ENCODE results near the gene MTHFSD. TPM values are rescaled to one million over a fixed set of nuclear protein-coding genes. Genes with fewer than 3 reads are reported as not detected.

The MTHFSD gene
- total RNA-seq, 1 experiment from 2014 or later, result 4.7 TPM

GRCh38 chr16:86545954-86546637 is 8.9 kb downstream of the MTHFSD start:
- no peak overlapping the region for H2BK15ac ChIP-seq (ENCODE audit: low read depth, low read length)
- H3K27me3 ChIP-seq (ENCODE audit: insufficient read depth, low read length), result no peaks in the 10 kb centered on the region
- no peaks in the 10 kb centered on the region for H3K9me3 ChIP-seq (ENCODE audit: control insufficient read depth, low read depth, low read length)
- no peak overlapping the region for H3K9ac ChIP-seq (ENCODE audit: extremely low read depth, insufficient read length, low read length)
- H3K27ac ChIP-seq (ENCODE audit: insufficient read length, low read depth, low read length), result no peak overlapping the region
- H4K8ac ChIP-seq (replicated peaks; ENCODE audit: insufficient read length, low read depth, low read length), result no peak overlapping the region
- no peak overlapping the region for H3K4ac ChIP-seq (ENCODE audit: low read depth, low read length)
- no peak overlapping the region for H2BK12ac ChIP-seq (ENCODE audit: insufficient read length, low read depth, low read length)
- H4K91ac ChIP-seq (ENCODE audit: insufficient read length, low read depth, low read length), result no peak overlapping the region
- H3K4me3 Mint-ChIP-seq, result no peak overlapping the region
- H2AK5ac ChIP-seq (ENCODE audit: insufficient read length, low read length), result no peak overlapping the region
- H3K23ac ChIP-seq (ENCODE audit: insufficient read length, low read depth, low read length), result no peak overlapping the region
- no peaks in the 10 kb centered on the region for H4K20me1 ChIP-seq (ENCODE audit: control insufficient read depth, insufficient read depth, insufficient read length)
- no peak overlapping the region for H2BK120ac ChIP-seq (ENCODE audit: low read depth, low read length, poor library complexity, severe bottlenecking)
- no peaks in the 10 kb centered on the region for H3K79me1 ChIP-seq (ENCODE audit: insufficient read depth, low read depth, low read length, poor library complexity, severe bottlenecking)
- H3K79me2 ChIP-seq (ENCODE audit: insufficient read depth, low read length), result no peaks in the 10 kb centered on the region
- H3K14ac ChIP-seq (ENCODE audit: insufficient read depth, low read length), result no peak overlapping the region
- no peak overlapping the region for H2BK20ac ChIP-seq (ENCODE audit: low read depth, low read length, poor library complexity, severe bottlenecking)
- no peaks in the 10 kb centered on the region for H3K4me1 Mint-ChIP-seq
- no peaks in the 10 kb centered on the region for H3K23me2 ChIP-seq (ENCODE audit: insufficient read length, low read depth, low read length, poor library complexity, severe bottlenecking)
- no peak overlapping the region for H3K18ac ChIP-seq (ENCODE audit: insufficient read length, low read depth, low read length)
- H3T11ph ChIP-seq (ENCODE audit: low read length), result no peak overlapping the region
- no peak overlapping the region for H3K27ac Mint-ChIP-seq
- H3K36me3 Mint-ChIP-seq (ENCODE audit: insufficient read depth in 1 of 3, low read depth in 3 of 3), result no peaks in the 10 kb centered on the region; a peak in 2 of 7 replicates
- H3K9me3 Mint-ChIP-seq, result no peaks in the 10 kb centered on the region
- DNase-seq, result no peak
- no peak overlapping the region for H3K4me2 ChIP-seq (ENCODE audit: insufficient read depth, insufficient read length, low read length)
- peaks cover 6% of the 10 kb centered on the region for H3K27me3 Mint-ChIP-seq (ENCODE audit: low read depth)
- H2BK5ac ChIP-seq (ENCODE audit: insufficient read length, low read length), result no peak overlapping the region
- no peak overlapping the region for H3K56ac ChIP-seq (ENCODE audit: insufficient read length, low read depth, low read length)
- TF ChIP-seq CTCF (conservative IDR thresholded peaks at IDR 0.05), result no peak
- H2AFZ ChIP-seq (ENCODE audit: low read length), result no peak overlapping the region
- no peaks in the 10 kb centered on the region for H3K4me1 ChIP-seq (ENCODE audit: insufficient read depth, low read length)
- no peak overlapping the region for H4K5ac ChIP-seq (ENCODE audit: insufficient read length, low read depth, low read length)
- WGBS (ENCODE audit: extremely low coverage, insufficient read length, low lambda C conversion rate), result no CpG with 5 or more reads among the region's 19 CpGs
